Ishikawa (cell line): ENCODE measurements around the gene DGKA.

Source experiments
- CEBPB ChIP-seq: IDR thresholded peaks from 2 replicates; pipeline ENCODE4 v1.6.1; 2012
- EGR1 ChIP-seq: IDR thresholded peaks from 2 replicates; pipeline ENCODE4 v1.6.1; 2012
- EP300 ChIP-seq: IDR thresholded peaks from 2 replicates; pipeline ENCODE4 v1.6.1; 2012; ENCODE audit warnings: borderline replicate concordance
- MAX ChIP-seq: IDR thresholded peaks from 2 replicates; pipeline ENCODE4 v1.6.1; 2012
- NFIC ChIP-seq: IDR thresholded peaks from 2 replicates; pipeline ENCODE4 v1.6.1; 2012
- REST ChIP-seq: IDR thresholded peaks from 2 replicates; pipeline ENCODE4 v1.6.1; 2012; ENCODE audit warnings: low read depth, mild to moderate bottlenecking
- TAF1 ChIP-seq: IDR thresholded peaks from 2 replicates; pipeline ENCODE4 v1.6.1; 2012; ENCODE audit warnings: low read depth, mild to moderate bottlenecking
- TEAD4 ChIP-seq: IDR thresholded peaks from 2 replicates; pipeline ENCODE4 v1.6.1; 2012
- USF1 ChIP-seq: IDR thresholded peaks from 2 replicates; pipeline ENCODE4 v1.6.1; 2012

GRCh38 chr12:55937981-55938380, 7.0 kb downstream of the DGKA start:
- no peak for TF ChIP-seq TAF1
- no peak for TF ChIP-seq USF1
- no peak for TF ChIP-seq MAX
- TF ChIP-seq EP300, result no peak
- no peak for TF ChIP-seq EGR1
- no peak for TF ChIP-seq REST
- TF ChIP-seq CEBPB, result no peak
- TF ChIP-seq TEAD4, result no peak
- no peak for TF ChIP-seq NFIC
